Measurements from ENCODE around the gene NBPF11.
"Not testable (repeated sequence)": the region's sequence is repeated elsewhere in the genome, so short reads cannot be mapped to it uniquely, and the experiment has no call there.

- TF ChIP-seq POLR2A (IDR thresholded peaks at IDR 0.05); CTCF (IDR thresholded peaks at IDR 0.05 in 8 of 11, conservative IDR thresholded peaks at IDR 0.05 in 3 of 11); POLR2AphosphoS5 (IDR thresholded peaks at IDR 0.05): not testable (repeated sequence)
Observed at GRCh38 chr1:148078090-148078489, 74.0 kb downstream of the NBPF11 start.
